ENCODE results near the gene ZNRF1. TPM values are rescaled to one million over a fixed set of nuclear protein-coding genes. Genes with fewer than 3 reads are reported as not detected.

The ZNRF1 gene
- total and polyA plus RNA-seq, 5 donors from 2014 or later: 3.2 to 15.1 (median 6.2) TPM

GRCh38 chr16:75075688-75076268, 77.0 kb downstream of the ZNRF1 start:
- H3K4me1 ChIP-seq (ENCODE audit: control insufficient read depth, insufficient read depth, low read length, poor library complexity, severe bottlenecking): peaks cover 43% of the 10 kb centered on the region
- peak overlapping the region; percentile 73 for H3K27ac ChIP-seq (ENCODE audit: insufficient read depth, low read length, poor library complexity, severe bottlenecking)
- Mint-ChIP-seq H3K36me3 (peaks cover 4% of the 10 kb centered on the region), H3K27ac (peak overlapping the region; percentile 87 to 97 (median 91)), H3K9me3 (no peaks in the 10 kb centered on the region), H3K4me3 (peak overlapping the region; percentile 36 to 83 (median 58)), H3K27me3 (no peaks in the 10 kb centered on the region), H3K4me1 (peaks cover 20 to 66% (median 41%) of the 10 kb centered on the region in 4 donors)
- H3K36me3 ChIP-seq (ENCODE audit: control insufficient read depth, insufficient read depth, low read length): no peaks in the 10 kb centered on the region
- H3K9me3 ChIP-seq (ENCODE audit: control insufficient read depth in 2 of 2, low read length in 2 of 2): no peaks in the 10 kb centered on the region
- ATAC-seq (ENCODE audit: low read depth in 2 of 2) (no peak), DNase-seq (peak in 1 of 3 donors; percentile 11)
- H3K27me3 ChIP-seq (ENCODE audit: control insufficient read depth, insufficient read depth, low read length): no peaks in the 10 kb centered on the region
- peak overlapping the region; percentile 71 for H3K4me3 ChIP-seq (ENCODE audit: low read depth, low read length)

GRCh38 chr16:75078886-75079285, 80.1 kb downstream of the ZNRF1 start:
- no peaks in the 10 kb centered on the region for H3K9me3 Mint-ChIP-seq
- Histone ChIP-seq H3K36me3 (ENCODE audit: control insufficient read depth, insufficient read depth, low read length) (no peaks in the 10 kb centered on the region), H3K9me3 (ENCODE audit: control insufficient read depth in 2 of 2, low read length in 2 of 2) (no peaks in the 10 kb centered on the region), H3K27me3 (ENCODE audit: control insufficient read depth, insufficient read depth, low read length) (no peaks in the 10 kb centered on the region), H3K27ac (ENCODE audit: insufficient read depth, low read length, poor library complexity, severe bottlenecking) (no peak overlapping the region), H3K4me3 (ENCODE audit: low read depth, low read length) (no peak overlapping the region), H3K4me1 (ENCODE audit: control insufficient read depth, insufficient read depth, low read length, poor library complexity, severe bottlenecking) (peaks cover 39% of the 10 kb centered on the region)
- DNase-seq (no peak), ATAC-seq (ENCODE audit: low read depth in 2 of 2) (no peak)
- H3K4me1 Mint-ChIP-seq: peaks cover 20 to 54% (median 42%) of the 10 kb centered on the region in 4 donors
- H3K27ac Mint-ChIP-seq: peak overlapping the region in 2 of 3 donors; percentile 40 to 67
- H3K27me3 Mint-ChIP-seq: no peaks in the 10 kb centered on the region
- peaks cover 4% of the 10 kb centered on the region for H3K36me3 Mint-ChIP-seq
- no peak overlapping the region for H3K4me3 Mint-ChIP-seq

DNA sequence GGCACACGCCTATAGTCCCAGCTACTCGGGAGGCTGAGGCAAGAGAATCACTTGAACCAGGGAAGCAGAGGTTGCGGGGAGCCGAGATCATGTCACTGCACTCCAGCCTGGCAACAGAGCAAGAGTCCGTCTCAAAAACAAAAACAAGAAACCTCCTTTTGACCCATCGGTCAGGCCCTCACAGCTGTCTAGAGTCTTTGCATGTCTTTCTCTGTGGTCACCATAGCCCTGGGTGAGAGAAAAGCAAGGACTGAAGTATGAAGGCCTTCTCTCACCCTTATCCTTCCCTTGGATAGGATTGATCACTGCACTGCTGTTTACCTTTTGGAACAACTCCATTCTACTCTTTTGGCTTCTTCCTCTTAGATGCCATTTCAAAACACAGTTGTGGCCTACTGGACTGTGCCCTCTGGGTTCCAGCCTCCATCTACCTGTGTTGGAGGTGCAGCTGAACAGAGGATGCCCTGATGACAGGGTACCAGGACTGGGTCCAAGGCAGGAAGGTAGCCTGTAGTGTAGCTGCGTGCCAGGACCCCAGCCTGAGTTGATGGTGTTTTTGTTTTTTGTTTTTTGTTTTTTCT, 80.6 kb downstream of the ZNRF1 start:
- DNase-seq: no peak
- Mint-ChIP-seq H3K27me3 (no peaks in the 10 kb centered on the region), H3K4me1 (peaks cover 15 to 49% (median 42%) of the 10 kb centered on the region in 4 donors), H3K4me3 (no peak overlapping the region), H3K36me3 (peaks cover 4% of the 10 kb centered on the region), H3K27ac (no peak overlapping the region), H3K9me3 (no peaks in the 10 kb centered on the region)
- Histone ChIP-seq H3K27ac (ENCODE audit: insufficient read depth, low read length, poor library complexity, severe bottlenecking) (no peak overlapping the region), H3K4me3 (ENCODE audit: low read depth, low read length) (no peak overlapping the region), H3K9me3 (ENCODE audit: control insufficient read depth in 2 of 2, low read length in 2 of 2) (no peaks in the 10 kb centered on the region), H3K27me3 (ENCODE audit: control insufficient read depth, insufficient read depth, low read length) (no peaks in the 10 kb centered on the region), H3K4me1 (ENCODE audit: control insufficient read depth, insufficient read depth, low read length, poor library complexity, severe bottlenecking) (peaks cover 33% of the 10 kb centered on the region), H3K36me3 (ENCODE audit: control insufficient read depth, insufficient read depth, low read length) (peaks cover 2% of the 10 kb centered on the region)
- no peak for ATAC-seq (ENCODE audit: low read depth in 2 of 2)

- no peak overlapping the region for H3K4me3 Mint-ChIP-seq
- no peaks in the 10 kb centered on the region for H3K27me3 ChIP-seq (ENCODE audit: control insufficient read depth, insufficient read depth, low read length)
Measured at GRCh38 chr16:75080205-75081029, 81.6 kb downstream of the ZNRF1 start.

DNA sequence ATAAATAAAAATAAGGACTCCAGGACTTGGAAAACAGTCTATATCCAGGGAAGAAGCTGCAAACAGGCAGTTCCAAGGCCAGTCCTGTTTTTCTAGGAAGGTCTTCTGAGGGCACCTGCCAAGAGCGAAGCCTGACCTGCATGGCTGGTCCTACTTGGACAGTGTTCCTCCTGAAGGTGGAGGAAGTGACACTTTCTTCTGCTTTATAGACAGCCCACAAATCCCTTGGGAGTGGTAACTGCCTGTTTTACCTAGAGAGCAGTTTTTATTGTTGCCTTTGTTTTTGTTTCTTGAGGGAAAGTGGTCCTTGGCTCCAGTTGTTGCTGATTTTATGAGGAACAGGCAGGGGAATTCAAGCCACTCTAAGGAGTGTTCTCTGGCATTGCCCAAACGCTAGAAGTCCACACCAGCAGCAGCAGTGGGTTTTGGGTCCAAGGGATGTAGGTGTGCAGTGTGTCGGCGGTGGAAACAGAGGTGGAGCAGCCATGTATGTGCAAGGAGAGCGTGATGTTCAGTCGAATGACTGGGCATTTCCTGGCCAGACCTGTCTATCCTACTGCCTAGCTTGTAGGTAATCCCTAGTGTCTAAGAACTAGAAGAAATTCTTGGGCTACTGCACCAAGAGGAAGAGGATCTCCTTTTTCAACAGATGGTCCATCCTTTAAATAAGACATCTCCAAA, 82.5 kb downstream of the ZNRF1 start:
- Histone ChIP-seq H3K27ac (ENCODE audit: insufficient read depth, low read length, poor library complexity, severe bottlenecking) (no peak overlapping the region), H3K4me3 (ENCODE audit: low read depth, low read length) (no peak overlapping the region), H3K27me3 (ENCODE audit: control insufficient read depth, insufficient read depth, low read length) (no peaks in the 10 kb centered on the region), H3K36me3 (ENCODE audit: control insufficient read depth, insufficient read depth, low read length) (peaks cover 2% of the 10 kb centered on the region), H3K9me3 (ENCODE audit: control insufficient read depth in 2 of 2, low read length in 2 of 2) (no peaks in the 10 kb centered on the region), H3K4me1 (ENCODE audit: control insufficient read depth, insufficient read depth, low read length, poor library complexity, severe bottlenecking) (peaks cover 14% of the 10 kb centered on the region)
- H3K9me3 Mint-ChIP-seq: no peaks in the 10 kb centered on the region
- ATAC-seq (ENCODE audit: low read depth in 2 of 2) (no peak), DNase-seq (no peak)
- H3K4me1 Mint-ChIP-seq: peaks cover 11 to 52% (median 28%) of the 10 kb centered on the region in 4 donors
- no peak overlapping the region for H3K4me3 Mint-ChIP-seq
- no peaks in the 10 kb centered on the region for H3K27me3 Mint-ChIP-seq
- no peak overlapping the region for H3K27ac Mint-ChIP-seq
- H3K36me3 Mint-ChIP-seq: peaks cover 4% of the 10 kb centered on the region

More at GRCh38 chr16:75080205-75081029, 81.6 kb downstream of the ZNRF1 start:
- Histone ChIP-seq H3K36me3 (ENCODE audit: control insufficient read depth, insufficient read depth, low read length) (peaks cover 2% of the 10 kb centered on the region), H3K27ac (ENCODE audit: insufficient read depth, low read length, poor library complexity, severe bottlenecking) (no peak overlapping the region), H3K4me1 (ENCODE audit: control insufficient read depth, insufficient read depth, low read length, poor library complexity, severe bottlenecking) (peaks cover 23% of the 10 kb centered on the region), H3K4me3 (ENCODE audit: low read depth, low read length) (no peak overlapping the region), H3K9me3 (ENCODE audit: control insufficient read depth in 2 of 2, low read length in 2 of 2) (no peaks in the 10 kb centered on the region)
- no peak for ATAC-seq (ENCODE audit: low read depth in 2 of 2)
- H3K4me1 Mint-ChIP-seq: peaks cover 17 to 53% (median 36%) of the 10 kb centered on the region in 4 donors
- H3K27me3 Mint-ChIP-seq: no peaks in the 10 kb centered on the region
- H3K27ac Mint-ChIP-seq: peak overlapping the region; percentile 44 to 68 (median 58)
- no peaks in the 10 kb centered on the region for H3K9me3 Mint-ChIP-seq
- no peak for DNase-seq
- peaks cover 4% of the 10 kb centered on the region for H3K36me3 Mint-ChIP-seq

- Histone ChIP-seq H3K27me3 (ENCODE audit: control insufficient read depth, insufficient read depth, low read length) (no peaks in the 10 kb centered on the region), H3K4me3 (ENCODE audit: low read depth, low read length) (no peak overlapping the region), H3K9me3 (ENCODE audit: control insufficient read depth in 2 of 2, low read length in 2 of 2) (no peaks in the 10 kb centered on the region), H3K36me3 (ENCODE audit: control insufficient read depth, insufficient read depth, low read length) (peaks cover 2% of the 10 kb centered on the region), H3K27ac (ENCODE audit: insufficient read depth, low read length, poor library complexity, severe bottlenecking) (no peak overlapping the region), H3K4me1 (ENCODE audit: control insufficient read depth, insufficient read depth, low read length, poor library complexity, severe bottlenecking) (no peaks in the 10 kb centered on the region)
- Mint-ChIP-seq H3K9me3 (no peaks in the 10 kb centered on the region), H3K36me3 (no peaks in the 10 kb centered on the region), H3K4me1 (peaks cover 6 to 42% (median 13%) of the 10 kb centered on the region in 4 donors), H3K27ac (no peak overlapping the region), H3K4me3 (no peak overlapping the region), H3K27me3 (no peaks in the 10 kb centered on the region)
- ATAC-seq (ENCODE audit: low read depth in 2 of 2): no peak
- no peak for DNase-seq
Measured at GRCh38 chr16:75083813-75084212, 85.0 kb downstream of the ZNRF1 start.

DNA sequence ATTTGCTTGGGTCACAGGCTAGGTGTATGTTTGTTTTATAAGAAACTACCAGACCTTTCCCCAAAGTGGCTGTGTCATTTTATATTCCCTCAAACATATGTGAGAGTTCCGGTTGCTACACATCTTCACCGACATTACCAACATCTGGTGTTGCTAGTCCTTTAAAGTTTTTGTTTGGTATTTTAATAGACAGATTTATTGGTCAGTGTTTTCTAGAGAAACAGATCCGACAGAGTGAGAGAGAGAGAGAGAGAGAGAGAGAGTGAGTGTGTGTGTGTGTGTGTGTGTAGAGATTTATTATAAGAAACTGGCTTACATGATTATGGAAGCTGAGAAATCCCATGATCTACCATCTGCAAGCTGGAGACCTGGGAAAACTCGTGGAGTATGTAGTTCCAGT, 86.7 kb downstream of the ZNRF1 start:
- Histone ChIP-seq H3K9me3 (ENCODE audit: control insufficient read depth in 2 of 2, low read length in 2 of 2) (no peaks in the 10 kb centered on the region), H3K4me3 (ENCODE audit: low read depth, low read length) (no peak overlapping the region), H3K27ac (ENCODE audit: insufficient read depth, low read length, poor library complexity, severe bottlenecking) (no peak overlapping the region), H3K4me1 (ENCODE audit: control insufficient read depth, insufficient read depth, low read length, poor library complexity, severe bottlenecking) (no peaks in the 10 kb centered on the region), H3K27me3 (ENCODE audit: control insufficient read depth, insufficient read depth, low read length) (no peaks in the 10 kb centered on the region), H3K36me3 (ENCODE audit: control insufficient read depth, insufficient read depth, low read length) (peaks cover 2% of the 10 kb centered on the region)
- H3K4me1 Mint-ChIP-seq: peaks cover 11 to 52% (median 15%) of the 10 kb centered on the region in 4 donors
- H3K27ac Mint-ChIP-seq: peak overlapping the region in 1 of 3 donors; percentile 13
- no peaks in the 10 kb centered on the region for H3K27me3 Mint-ChIP-seq
- ATAC-seq (ENCODE audit: low read depth in 2 of 2) (no peak), DNase-seq (no peak)
- no peaks in the 10 kb centered on the region for H3K9me3 Mint-ChIP-seq
- H3K36me3 Mint-ChIP-seq: no peaks in the 10 kb centered on the region
- no peak overlapping the region for H3K4me3 Mint-ChIP-seq

Measured in CD4-positive, CD25-positive, alpha-beta regulatory T cell (primary cell).